Heart left ventricle (tissue), 13 donors: ENCODE measurements around the gene RBM20.

Experiments
- POLR2A ChIP-seq, 2 donors: fragments of 450-650 bp; IDR thresholded peaks; one replicate each; pipeline ENCODE4 v1.6.1; 2017; ENCODE audit warnings: antibody characterized with exemption in 2 of 2, mild to moderate bottlenecking in 2 of 2, moderate library complexity in 2 of 2
- TF ChIP-seq, protein P1 (sequence below), 12 donors: fragments of 200-600 bp; sonication (generic) in 4 of 12; IDR thresholded peaks; one replicate each; pipeline versions ENCODE4 v1.5.0 to v1.8.0; 2018 to 2022; ENCODE audit warnings: antibody characterized with exemption in 12 of 12, mild to moderate bottlenecking in 5 of 12
- donor health status: ischemic (EF 13 %, LVEDD 7.1; RV severe dilation, severe dysfunction).
- donor health status: DM: no; HTN: yes; CAD: no.
- donor health status: DM: no; HTN: no; CAD: no.
- donor health status: ischemic (EF 25% LVEDD 6.9; RV normal size, moderate dysfunction).
- donor health status: ischemic (EF 25% LVEDD 5.7; RV mildly dilated, moderate dysfunction).
- donor health status: ischemic (EF 35%, LVEDD 5.7; RV mildly dilated, moderate dysfunction).
- donor health status: nonischemic (EF 11% LVEDD 7.7; RV severe dilation, severe dysfunction).
- donor health status: DM: yes; HTN: yes; CAD: no.
- donor health status: PGD.
- donor health status: ischemic (EF 29% LVEDD 5.4; RV normal size, mild dysfunction).
- donor health status: nonischemic (EF 23%, LVEDD 6.1; RV moderate dilation, normal function).

DNA sequence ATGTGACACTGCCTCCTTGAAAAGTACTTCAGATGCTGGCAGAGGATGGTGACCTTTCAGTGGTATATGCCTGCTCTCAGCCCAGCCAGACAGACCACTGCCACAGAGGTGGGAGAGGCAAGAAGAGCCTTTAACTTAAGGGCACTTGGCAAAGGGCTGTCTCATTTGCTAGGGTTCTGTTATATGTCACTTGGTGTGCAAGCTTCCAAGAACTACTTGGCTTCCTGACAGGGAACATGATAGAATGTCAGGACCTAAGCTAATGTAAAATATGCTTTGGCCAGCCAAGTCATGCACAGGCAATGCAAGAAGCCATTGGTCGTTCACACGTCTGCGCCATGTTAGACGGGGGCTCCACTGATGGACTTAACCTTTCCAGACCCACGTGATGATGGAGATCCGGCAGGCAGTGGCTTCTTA, 54.7 kb downstream of the RBM20 start:
- TF ChIP-seq, protein P1, sequence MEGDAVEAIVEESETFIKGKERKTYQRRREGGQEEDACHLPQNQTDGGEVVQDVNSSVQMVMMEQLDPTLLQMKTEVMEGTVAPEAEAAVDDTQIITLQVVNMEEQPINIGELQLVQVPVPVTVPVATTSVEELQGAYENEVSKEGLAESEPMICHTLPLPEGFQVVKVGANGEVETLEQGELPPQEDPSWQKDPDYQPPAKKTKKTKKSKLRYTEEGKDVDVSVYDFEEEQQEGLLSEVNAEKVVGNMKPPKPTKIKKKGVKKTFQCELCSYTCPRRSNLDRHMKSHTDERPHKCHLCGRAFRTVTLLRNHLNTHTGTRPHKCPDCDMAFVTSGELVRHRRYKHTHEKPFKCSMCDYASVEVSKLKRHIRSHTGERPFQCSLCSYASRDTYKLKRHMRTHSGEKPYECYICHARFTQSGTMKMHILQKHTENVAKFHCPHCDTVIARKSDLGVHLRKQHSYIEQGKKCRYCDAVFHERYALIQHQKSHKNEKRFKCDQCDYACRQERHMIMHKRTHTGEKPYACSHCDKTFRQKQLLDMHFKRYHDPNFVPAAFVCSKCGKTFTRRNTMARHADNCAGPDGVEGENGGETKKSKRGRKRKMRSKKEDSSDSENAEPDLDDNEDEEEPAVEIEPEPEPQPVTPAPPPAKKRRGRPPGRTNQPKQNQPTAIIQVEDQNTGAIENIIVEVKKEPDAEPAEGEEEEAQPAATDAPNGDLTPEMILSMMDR (IDR thresholded peaks at IDR 0.05), result no peak
- no peak for TF ChIP-seq POLR2A (IDR thresholded peaks at IDR 0.05)
